Gastrocnemius medialis (tissue), 4 donors: ENCODE results near the gene NPAS3.

Experiments
- POLR2A ChIP-seq, 2 donors: fragments of 450-650 bp; IDR thresholded peaks; one replicate each; pipeline ENCODE4 v1.6.1; 2017; ENCODE audit warnings: antibody characterized with exemption in 2 of 2, mild to moderate bottlenecking in 2 of 2, moderate library complexity in 2 of 2
- TF ChIP-seq, protein P1 (sequence below), 5 experiments: fragments of 450-650 bp in 3 of 5; fragments of 200-600 bp in 2 of 5; sonication (generic) in 2 of 5; IDR thresholded peaks in 4 of 5; conservative IDR thresholded peaks in 1 of 5; 1 replicate in 4 of 5; 2 replicates in 1 of 5; pipeline ENCODE4 v1.5.1; 2016 to 2019; ENCODE audit warnings: antibody characterized with exemption in 5 of 5, mild to moderate bottlenecking in 3 of 5, moderate library complexity in 3 of 5

DNA sequence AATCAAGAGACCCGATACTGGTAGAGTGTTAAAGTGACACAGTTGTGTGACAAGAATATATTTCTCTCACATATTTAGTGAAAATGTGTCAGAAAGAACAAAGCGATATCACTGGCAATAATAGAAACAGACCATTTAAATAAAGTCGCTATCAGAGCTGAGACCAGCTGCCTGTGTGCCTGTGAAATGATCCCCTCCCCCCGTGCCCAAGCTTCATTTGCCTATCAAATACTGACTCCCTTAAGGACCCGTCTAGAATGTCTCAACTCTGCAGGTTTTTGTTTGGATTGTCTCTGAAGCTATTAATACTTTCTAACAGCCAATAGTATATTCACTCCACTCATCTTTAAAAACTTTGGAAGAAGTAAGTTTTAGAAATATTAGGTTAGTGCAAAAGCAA lies 913.3 kb downstream of the NPAS3 start:
- no peak for TF ChIP-seq POLR2A (IDR thresholded peaks at IDR 0.05)
- TF ChIP-seq, protein P1, sequence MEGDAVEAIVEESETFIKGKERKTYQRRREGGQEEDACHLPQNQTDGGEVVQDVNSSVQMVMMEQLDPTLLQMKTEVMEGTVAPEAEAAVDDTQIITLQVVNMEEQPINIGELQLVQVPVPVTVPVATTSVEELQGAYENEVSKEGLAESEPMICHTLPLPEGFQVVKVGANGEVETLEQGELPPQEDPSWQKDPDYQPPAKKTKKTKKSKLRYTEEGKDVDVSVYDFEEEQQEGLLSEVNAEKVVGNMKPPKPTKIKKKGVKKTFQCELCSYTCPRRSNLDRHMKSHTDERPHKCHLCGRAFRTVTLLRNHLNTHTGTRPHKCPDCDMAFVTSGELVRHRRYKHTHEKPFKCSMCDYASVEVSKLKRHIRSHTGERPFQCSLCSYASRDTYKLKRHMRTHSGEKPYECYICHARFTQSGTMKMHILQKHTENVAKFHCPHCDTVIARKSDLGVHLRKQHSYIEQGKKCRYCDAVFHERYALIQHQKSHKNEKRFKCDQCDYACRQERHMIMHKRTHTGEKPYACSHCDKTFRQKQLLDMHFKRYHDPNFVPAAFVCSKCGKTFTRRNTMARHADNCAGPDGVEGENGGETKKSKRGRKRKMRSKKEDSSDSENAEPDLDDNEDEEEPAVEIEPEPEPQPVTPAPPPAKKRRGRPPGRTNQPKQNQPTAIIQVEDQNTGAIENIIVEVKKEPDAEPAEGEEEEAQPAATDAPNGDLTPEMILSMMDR (IDR thresholded peaks at IDR 0.05 in 4 of 5, conservative IDR thresholded peaks at IDR 0.05 in 1 of 5): no peak
